ENCODE measurements around the gene PSMG2. TPM values are rescaled to one million over a fixed set of nuclear protein-coding genes. Genes with fewer than 3 reads are reported as not detected.
A peak's percentile ranks its signal among the peaks of the same experiment; 100 is the strongest.

Gene PSMG2
- total and polyA plus RNA-seq, 2 of the 13 experiments (the other 11 are each of a cell fraction or from before 2014, with no cell fraction given), result 53.4 to 94.8 TPM

GRCh38 chr18:12692206-12692605 is 10.6 kb upstream of the PSMG2 start (continued):
- TF ChIP-seq ATRX (CRISPR knock-in tag; IDR thresholded peaks at IDR 0.05; ENCODE audit: borderline replicate concordance) (no peak), ZBTB37 (CRISPR knock-in tag; IDR thresholded peaks at IDR 0.05) (no peak), EEA1 (CRISPR knock-in tag; IDR thresholded peaks at IDR 0.05; ENCODE audit: borderline replicate concordance) (no peak), ZSCAN12 (CRISPR knock-in tag; IDR thresholded peaks at IDR 0.05) (no peak), CAMTA2 (CRISPR knock-in tag; IDR thresholded peaks at IDR 0.05; ENCODE audit: borderline replicate concordance) (no peak), ZUFSP (CRISPR knock-in tag; IDR thresholded peaks at IDR 0.05; ENCODE audit: borderline replicate concordance) (no peak), ZNF329 (CRISPR knock-in tag; IDR thresholded peaks at IDR 0.05; ENCODE audit: low read depth) (no peak), SNAPC5 (CRISPR knock-in tag; IDR thresholded peaks at IDR 0.05; ENCODE audit: borderline replicate concordance) (no peak), SALL1 (CRISPR knock-in tag; IDR thresholded peaks at IDR 0.05) (peak; percentile 31; the same call in 1 of the 2 replicates), ZNF546 (CRISPR knock-in tag; conservative IDR thresholded peaks at IDR 0.05) (no peak), JARID2 (CRISPR knock-in tag; IDR thresholded peaks at IDR 0.05; ENCODE audit: insufficient replicate concordance) (no peak), ZNF687 (CRISPR knock-in tag; IDR thresholded peaks at IDR 0.05) (no peak), ZFP90 (CRISPR knock-in tag; IDR thresholded peaks at IDR 0.05; ENCODE audit: borderline replicate concordance) (no peak), IRF2 (CRISPR knock-in tag; IDR thresholded peaks at IDR 0.05) (no peak), ZNF572 (CRISPR knock-in tag; IDR thresholded peaks at IDR 0.05) (no peak), CTCF (CRISPR knock-in tag; IDR thresholded peaks at IDR 0.05) (no peak), HIVEP1 (CRISPR knock-in tag; IDR thresholded peaks at IDR 0.05) (no peak), SP4 (CRISPR knock-in tag; IDR thresholded peaks at IDR 0.05) (no peak), AKAP8 (CRISPR knock-in tag; IDR thresholded peaks at IDR 0.05) (no peak), CREB3 (CRISPR knock-in tag; IDR thresholded peaks at IDR 0.05) (no peak)

Measured in HepG2 (cell line).